Keratinocyte (primary cell): ENCODE data around the gene KCNG2. TPM values are rescaled to one million over a fixed set of nuclear protein-coding genes. Genes with fewer than 3 reads are reported as not detected.
"Not testable (repeated sequence)": the region's sequence is repeated elsewhere in the genome, so short reads cannot be mapped to it uniquely, and the experiment has no call there.

ENCODE experiments used
- DNase-seq: peaks from one replicate; pipeline ENCODE4 v3.0.0-alpha.2; 2011; ENCODE audit warnings: low read depth, missing footprints, low spot score
- FAIRE-seq: peaks from 2 replicates; lab custom pipeline; 2011; peaks lifted over from hg19 to GRCh38; lab: Jason Lieb, UNC
- H2AFZ ChIP-seq: 2 replicates; pipeline ENCODE4 v1.6.0; 2012; ENCODE audit warnings: low read length, control low read depth, inconsistent platforms; ENCODE audit not compliant: control insufficient read depth
- H3K27ac ChIP-seq: 2 replicates; pipeline ENCODE4 v1.5.1; 2011; ENCODE audit warnings: low read length; ENCODE audit not compliant: control insufficient read depth, insufficient read depth
- H3K27me3 ChIP-seq: 3 replicates; pipeline ENCODE4 v1.6.0; 2011; ENCODE audit warnings: low read length; ENCODE audit not compliant: control insufficient read depth, insufficient read depth; ENCODE audit errors: extremely low read depth
- H3K36me3 ChIP-seq, 2 experiments: 2 replicates in 1 of 2; 3 replicates in 1 of 2; pipeline ENCODE4 v1.5.1; 2011; ENCODE audit warnings: low read length in 2 of 2, mild to moderate bottlenecking in 1 of 2; ENCODE audit not compliant: control insufficient read depth in 2 of 2, insufficient read depth in 2 of 2; ENCODE audit errors: extremely low read depth in 1 of 2
- H3K4me1 ChIP-seq: 3 replicates; pipeline ENCODE4 v1.5.1; 2011; ENCODE audit warnings: low read length; ENCODE audit not compliant: control insufficient read depth, insufficient read depth; ENCODE audit errors: extremely low read depth
- H3K4me2 ChIP-seq: 3 replicates; pipeline ENCODE4 v1.6.0; 2011; ENCODE audit warnings: low read depth, low read length; ENCODE audit not compliant: control insufficient read depth, insufficient read depth; ENCODE audit errors: extremely low read depth
- H3K4me3 ChIP-seq, 3 experiments: fragments of 200-600 bp in 1 of 3; sonication (generic) in 1 of 3; 2 replicates in 2 of 3; 3 replicates in 1 of 3; pipeline ENCODE4 v1.5.1; 2011 to 2016; ENCODE audit warnings: low read length in 3 of 3, mild to moderate bottlenecking in 3 of 3, control low read depth in 2 of 3, inconsistent platforms in 1 of 3, low read depth in 1 of 3, mixed read lengths in 1 of 3, mixed run types in 1 of 3, moderate library complexity in 1 of 3; ENCODE audit not compliant: control insufficient read depth in 2 of 3, insufficient read depth in 2 of 3; ENCODE audit errors: extremely low read depth in 1 of 3
- H3K79me2 ChIP-seq: 2 replicates; pipeline ENCODE4 v1.6.0; 2012; ENCODE audit warnings: low read length; ENCODE audit not compliant: control insufficient read depth, insufficient read depth
- H3K9ac ChIP-seq: 3 replicates; pipeline ENCODE4 v1.6.0; 2011; ENCODE audit warnings: low read length; ENCODE audit not compliant: control insufficient read depth, insufficient read depth; ENCODE audit errors: extremely low read depth
- H3K9me1 ChIP-seq: 3 replicates; pipeline ENCODE4 v1.6.0; 2011; ENCODE audit warnings: low read length; ENCODE audit not compliant: control insufficient read depth, insufficient read depth; ENCODE audit errors: extremely low read depth
- H3K9me3 ChIP-seq: 2 replicates; pipeline ENCODE4 v1.5.1; 2012; ENCODE audit warnings: low read depth, low read length; ENCODE audit not compliant: control insufficient read depth
- H4K20me1 ChIP-seq: 3 replicates; pipeline ENCODE4 v1.6.0; 2011; ENCODE audit warnings: low read length; ENCODE audit not compliant: control insufficient read depth, insufficient read depth; ENCODE audit errors: extremely low read depth
- EZH2 ChIP-seq: IDR thresholded peaks from one replicate; pipeline ENCODE4 v1.6.1; 2012; ENCODE audit warnings: inconsistent platforms, mild to moderate bottlenecking, low read length, moderate library complexity
- dilution Hi-C: fragments of 300-500 bp; cut with MboI; formaldehyde crosslinking; loops from one replicate; pipeline ENCODE4 v1.7.0; 2020; ENCODE audit warnings: low sequenced_read_pairs; ENCODE audit not compliant: extremely low pct_ligation_motif_present
- polyA plus RNA-seq, 5 experiments: library from polyadenylated mRNA; depleted of rRNA in 3 of 5; stranded (reverse) in 3 of 5; stranded (forward) in 1 of 5; unstranded in 1 of 5; fragments of >200 nt; gene quantifications; 1 replicate in 1 of 5; 2 replicates in 3 of 5; 3 replicates in 1 of 5; pipeline versions ENCODE4 v1.2.1 to v1.2.3, GENCODE V29; 2011 to 2012; ENCODE audit warnings: missing spikeins in 2 of 5, low read depth in 1 of 5, low replicate concordance in 1 of 5
- TF ChIP-seq, protein P1 (sequence below), 3 experiments: IDR thresholded peaks in 1 of 3; conservative IDR thresholded peaks in 1 of 3; optimal IDR thresholded peaks in 1 of 3; 2 replicates in 2 of 3; 3 replicates in 1 of 3; pipeline versions ENCODE3 to v1.5.1; 2011; ENCODE audit warnings: low read length in 3 of 3, mild to moderate bottlenecking in 3 of 3, moderate library complexity in 2 of 3, control low read depth in 1 of 3, inconsistent platforms in 1 of 3; ENCODE audit not compliant: insufficient read depth in 2 of 3; ENCODE audit errors: extremely low read depth in 1 of 3

KCNG2 gene
- polyA plus RNA-seq, 1 donor (not counting 4 experiments of a cell fraction or from before 2014, with no cell fraction given): not detected

- H2AFZ ChIP-seq, H3K9me3 ChIP-seq, H3K4me2 ChIP-seq, H3K79me2 ChIP-seq, H3K4me1 ChIP-seq, H3K9ac ChIP-seq, dilution Hi-C loops, H3K27ac ChIP-seq, H3K9me1 ChIP-seq, H3K4me3 ChIP-seq, FAIRE-seq, H3K27me3 ChIP-seq, H3K36me3 ChIP-seq, DNase-seq, H4K20me1 ChIP-seq: not testable (repeated sequence)
Measured at GRCh38 chr18:79865951-79866350, 68.2 kb downstream of the KCNG2 start.

DNA sequence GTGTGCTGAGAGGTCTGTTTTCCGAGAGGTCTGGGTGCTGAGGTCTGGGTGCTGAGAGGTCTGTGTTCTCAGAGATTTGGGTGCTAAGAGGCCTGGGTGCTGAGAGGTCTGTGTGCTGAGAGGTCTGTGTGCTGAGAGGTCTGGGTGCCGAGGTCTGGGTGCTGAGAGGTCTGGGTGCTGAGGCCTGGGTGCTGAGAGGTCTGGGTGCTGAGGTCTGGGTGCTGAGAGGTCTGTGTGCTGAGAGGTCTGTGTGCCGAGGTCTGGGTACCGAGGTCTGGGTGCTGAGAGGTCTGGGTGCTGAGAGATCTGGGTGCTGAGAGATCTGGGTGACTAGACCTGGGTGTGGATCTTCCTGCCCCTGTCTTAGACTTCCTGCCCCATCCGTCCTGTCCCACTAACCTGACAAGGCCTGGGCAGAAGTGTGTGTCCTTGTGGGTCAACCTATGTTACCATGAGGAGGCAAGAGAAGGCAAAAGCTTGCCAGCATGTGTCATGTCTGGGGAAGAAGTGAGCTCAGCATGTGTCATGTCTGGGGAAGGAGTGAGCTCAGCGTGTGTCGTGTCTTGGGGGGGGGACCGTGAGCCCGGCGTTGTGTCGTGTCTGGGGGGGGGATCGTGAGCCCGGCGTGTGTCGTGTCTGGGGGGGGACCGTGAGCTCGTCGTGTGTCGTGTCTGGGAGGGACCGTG lies 69.3 kb downstream of the KCNG2 start:
- H3K4me2 ChIP-seq: no peak overlapping the region
- no peak overlapping the region for H3K27ac ChIP-seq
- no peaks in the 10 kb centered on the region for H3K36me3 ChIP-seq
- TF ChIP-seq, protein P1, sequence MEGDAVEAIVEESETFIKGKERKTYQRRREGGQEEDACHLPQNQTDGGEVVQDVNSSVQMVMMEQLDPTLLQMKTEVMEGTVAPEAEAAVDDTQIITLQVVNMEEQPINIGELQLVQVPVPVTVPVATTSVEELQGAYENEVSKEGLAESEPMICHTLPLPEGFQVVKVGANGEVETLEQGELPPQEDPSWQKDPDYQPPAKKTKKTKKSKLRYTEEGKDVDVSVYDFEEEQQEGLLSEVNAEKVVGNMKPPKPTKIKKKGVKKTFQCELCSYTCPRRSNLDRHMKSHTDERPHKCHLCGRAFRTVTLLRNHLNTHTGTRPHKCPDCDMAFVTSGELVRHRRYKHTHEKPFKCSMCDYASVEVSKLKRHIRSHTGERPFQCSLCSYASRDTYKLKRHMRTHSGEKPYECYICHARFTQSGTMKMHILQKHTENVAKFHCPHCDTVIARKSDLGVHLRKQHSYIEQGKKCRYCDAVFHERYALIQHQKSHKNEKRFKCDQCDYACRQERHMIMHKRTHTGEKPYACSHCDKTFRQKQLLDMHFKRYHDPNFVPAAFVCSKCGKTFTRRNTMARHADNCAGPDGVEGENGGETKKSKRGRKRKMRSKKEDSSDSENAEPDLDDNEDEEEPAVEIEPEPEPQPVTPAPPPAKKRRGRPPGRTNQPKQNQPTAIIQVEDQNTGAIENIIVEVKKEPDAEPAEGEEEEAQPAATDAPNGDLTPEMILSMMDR (optimal IDR thresholded peaks at IDR 0.05 in 1 of 3, IDR thresholded peaks at IDR 0.05 in 1 of 3, conservative IDR thresholded peaks at IDR 0.05 in 1 of 3; ENCODE audit: extremely low read depth in 1 of 3, insufficient read depth in 2 of 3, low read length in 3 of 3): no peak
- TF ChIP-seq EZH2: no peak
- FAIRE-seq (no peak), DNase-seq (no peak)
- dilution Hi-C loops: no loop called here
- H2AFZ ChIP-seq: no peak overlapping the region
- no peak overlapping the region for H3K9ac ChIP-seq
- H3K9me3 ChIP-seq: no peaks in the 10 kb centered on the region
- no peaks in the 10 kb centered on the region for H3K4me1 ChIP-seq
- no peaks in the 10 kb centered on the region for H3K79me2 ChIP-seq
- H3K4me3 ChIP-seq: no peak overlapping the region
- no peaks in the 10 kb centered on the region for H3K9me1 ChIP-seq
- peaks cover 9% of the 10 kb centered on the region for H3K27me3 ChIP-seq
- H4K20me1 ChIP-seq: no peaks in the 10 kb centered on the region

DNA sequence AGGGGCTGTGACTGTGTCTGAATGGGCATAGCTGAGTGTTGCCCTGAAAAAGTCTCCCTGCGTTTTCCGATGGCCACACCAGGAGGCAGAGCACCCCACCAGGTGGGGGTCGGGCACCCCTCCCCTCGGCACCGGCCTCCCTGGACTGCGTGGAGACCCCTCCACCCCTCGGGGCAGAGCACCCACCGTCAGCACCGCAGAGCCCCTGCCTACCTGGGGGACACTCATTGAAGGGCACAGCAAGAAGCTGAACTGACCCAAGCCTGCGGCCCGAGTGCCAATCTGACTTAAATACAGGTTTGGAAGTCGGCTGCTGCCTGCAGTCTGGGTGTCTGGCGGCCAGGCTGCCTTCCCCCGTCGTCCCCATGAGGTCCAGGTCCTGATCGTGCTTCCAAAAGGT lies 69.9 kb downstream of the KCNG2 start:
- Histone ChIP-seq H3K27me3 (peaks cover 4% of the 10 kb centered on the region), H3K4me1 (no peaks in the 10 kb centered on the region), H3K4me3 (no peak overlapping the region), H4K20me1 (no peaks in the 10 kb centered on the region), H3K9me3 (no peaks in the 10 kb centered on the region), H3K9ac (no peak overlapping the region), H3K9me1 (no peaks in the 10 kb centered on the region), H3K4me2 (no peak overlapping the region), H2AFZ (no peak overlapping the region), H3K36me3 (no peaks in the 10 kb centered on the region), H3K79me2 (no peaks in the 10 kb centered on the region), H3K27ac (no peak overlapping the region)
- TF ChIP-seq EZH2: no peak
- TF ChIP-seq, protein P1 (optimal IDR thresholded peaks at IDR 0.05 in 1 of 3, IDR thresholded peaks at IDR 0.05 in 1 of 3, conservative IDR thresholded peaks at IDR 0.05 in 1 of 3; ENCODE audit: extremely low read depth in 1 of 3, insufficient read depth in 2 of 3, low read length in 3 of 3): no peak
- DNase-seq (no peak), FAIRE-seq (no peak)
- dilution Hi-C loops: no loop called here
